Caco-2 (cell line): Measurements from ENCODE around the gene AOPEP. TPM values are rescaled to one million over a fixed set of nuclear protein-coding genes. Genes with fewer than 3 reads are reported as not detected.

ENCODE experiments used
- BruUV-seq: library from RNA; stranded (reverse); fragments of 400-500 nt; replicated peaks from 2 replicates; lab custom pipeline; 2021; lab: Mats Ljungman, UMichigan
- CTCF ChIA-PET: fragments of 300-600 bp; sonication (Branson Sonifier 250); formaldehyde crosslinking; loops from one replicate; lab custom pipeline; 2022; ENCODE audit warnings: antibody characterized with exemption; lab: Charles Lee
- POLR2A ChIA-PET: fragments of 300-600 bp; sonication (Branson Sonifier 250); formaldehyde crosslinking; loops from one replicate; lab custom pipeline; 2022; ENCODE audit warnings: antibody characterized with exemption; lab: Charles Lee
- DNase-seq, 2 experiments: peaks; one replicate each; pipeline versions ENCODE4 v3.0.0 to v3.0.0-alpha.2; 2020 to 2022
- H3K27me3 ChIP-seq: replicated peaks from 2 replicates; pipeline ENCODE4 v1.6.0; 2011; ENCODE audit warnings: low read length; ENCODE audit not compliant: control insufficient read depth, insufficient read depth
- H3K36me3 ChIP-seq: 2 replicates; pipeline ENCODE4 v1.5.1; 2011; ENCODE audit warnings: low read length; ENCODE audit not compliant: control insufficient read depth, insufficient read depth
- H3K4me1 ChIP-seq: fragments of 250-450 bp; sonication (Bioruptor Pico); 2 replicates; pipeline ENCODE4 v1.5.1; 2020; ENCODE audit warnings: mild to moderate bottlenecking
- H3K4me3 ChIP-seq: 2 replicates; pipeline ENCODE4 v1.5.1; 2011; ENCODE audit warnings: low read depth, mild to moderate bottlenecking, control low read depth, low read length
- H3K9me3 ChIP-seq: fragments of 250-450 bp; sonication (Bioruptor Pico); 2 replicates; pipeline ENCODE4 v1.5.1; 2020; ENCODE audit warnings: mild to moderate bottlenecking, moderate library complexity
- H3K27ac Mint-ChIP-seq: one replicate; pipeline ENCODE4 v1.8.0; 2022; ENCODE audit warnings: mixed read lengths; ENCODE audit not compliant: unreplicated experiment
- H3K27me3 Mint-ChIP-seq: one replicate; pipeline ENCODE4 v1.8.0; 2022; ENCODE audit warnings: mixed read lengths; ENCODE audit not compliant: insufficient read depth, unreplicated experiment
- H3K36me3 Mint-ChIP-seq: one replicate; pipeline ENCODE4 v1.8.0; 2022; ENCODE audit warnings: mild to moderate bottlenecking, mixed read lengths; ENCODE audit not compliant: insufficient read depth, unreplicated experiment
- H3K4me1 Mint-ChIP-seq: one replicate; pipeline ENCODE4 v1.8.0; 2022; ENCODE audit warnings: low read depth, mixed read lengths; ENCODE audit not compliant: unreplicated experiment
- H3K4me3 Mint-ChIP-seq: one replicate; pipeline ENCODE4 v1.8.0; 2022; ENCODE audit warnings: mild to moderate bottlenecking, moderate library complexity, mixed read lengths; ENCODE audit not compliant: unreplicated experiment
- H3K9me3 Mint-ChIP-seq: one replicate; pipeline ENCODE4 v1.8.0; 2022; ENCODE audit warnings: mixed read lengths; ENCODE audit not compliant: unreplicated experiment
- CTCF ChIP-seq, 2 experiments: fragments of 200-600 bp in 1 of 2; IDR thresholded peaks; 1 replicate in 1 of 2; 2 replicates in 1 of 2; pipeline versions ENCODE4 v1.5.1 to v1.8.0; 2011 to 2022; ENCODE audit warnings: antibody characterized with exemption in 1 of 2, control low read depth in 1 of 2, inconsistent platforms in 1 of 2, low read depth in 1 of 2, low read length in 1 of 2, mild to moderate bottlenecking in 1 of 2, moderate library complexity in 1 of 2; ENCODE audit not compliant: insufficient read depth in 1 of 2, severe bottlenecking in 1 of 2, unreplicated experiment in 1 of 2
- intact Hi-C: fragments of 100-400 bp; cut with micrococcal nuclease; formaldehyde crosslinking; loops from one replicate; pipeline ENCODE4 v1.10.0; 2022; ENCODE audit not compliant: unreplicated experiment
- total RNA-seq: library from RNA; stranded (reverse); gene quantifications from 2 replicates; pipeline ENCODE4 v1.2.3, GENCODE V29; 2022

AOPEP gene
- total RNA-seq, 1 experiment from 2014 or later, result 63.3 TPM

GRCh38 chr9:95003689-95004410 lies 277.4 kb downstream of the AOPEP start:
- Mint-ChIP-seq H3K9me3 (no peaks in the 10 kb centered on the region), H3K4me3 (peak overlapping the region; percentile 81), H3K4me1 (peaks cover 36% of the 10 kb centered on the region), H3K27ac (no peak overlapping the region), H3K36me3 (peaks cover 24% of the 10 kb centered on the region), H3K27me3 (no peaks in the 10 kb centered on the region)
- TSS peak; percentile 66 for BruUV-seq
- H3K4me1 ChIP-seq, result peaks cover 40% of the 10 kb centered on the region
- intact Hi-C loops, result loop anchor here (1.0 kb wide), 1 partner anchor 221 kb away; no protein-coding TSS in a partner anchor
- H3K4me3 ChIP-seq, result peak overlapping the region; percentile 86
- ChIA-PET CTCF (interaction anchor here (0.6 kb wide), 1 partner anchor 146 kb away, joined by 5 read pairs; no protein-coding TSS in a partner anchor), POLR2A (interaction anchor here (0.5 kb wide), 1 partner anchor 20 kb away, joined by 3 read pairs; no protein-coding TSS in a partner anchor)
- TF ChIP-seq CTCF (IDR thresholded peaks at IDR 0.05; ENCODE audit: insufficient read depth in 1 of 2, low read depth in 1 of 2, low read length in 1 of 2, severe bottlenecking in 1 of 2, unreplicated experiment in 1 of 2), result peak in 1 of 2 experiments; percentile 13
- H3K9me3 ChIP-seq, result no peaks in the 10 kb centered on the region
- DNase-seq, result peak in 1 of 2 experiments; percentile 74
- no peaks in the 10 kb centered on the region for H3K36me3 ChIP-seq
- H3K27me3 ChIP-seq, result no peaks in the 10 kb centered on the region

- POLR2A ChIA-PET, result no interaction called here
- no peaks in the 10 kb centered on the region for H3K27me3 ChIP-seq
Observed at GRCh38 chr9:95004411-95005277, 278.1 kb downstream of the AOPEP start.

More at GRCh38 chr9:95004411-95005277, 278.1 kb downstream of the AOPEP start:
- intact Hi-C loops, result loop anchor here (1.0 to 5.0 kb wide), 2 partner anchors 82 to 221 kb away; no protein-coding TSS in a partner anchor
- Histone ChIP-seq H3K4me3 (peak overlapping the region; percentile 86), H3K4me1 (peaks cover 40% of the 10 kb centered on the region), H3K36me3 (no peaks in the 10 kb centered on the region), H3K9me3 (no peaks in the 10 kb centered on the region)
- peaks cover 24% of the 10 kb centered on the region for H3K36me3 Mint-ChIP-seq
- no peaks in the 10 kb centered on the region for H3K9me3 Mint-ChIP-seq
- no peak overlapping the region for H3K27ac Mint-ChIP-seq
- no TSS peak for BruUV-seq
- DNase-seq, result peak; percentile 73 to 78
- no peaks in the 10 kb centered on the region for H3K27me3 Mint-ChIP-seq
- peaks cover 38% of the 10 kb centered on the region for H3K4me1 Mint-ChIP-seq
- no peak for TF ChIP-seq CTCF (IDR thresholded peaks at IDR 0.05; ENCODE audit: insufficient read depth in 1 of 2, low read depth in 1 of 2, low read length in 1 of 2, severe bottlenecking in 1 of 2, unreplicated experiment in 1 of 2)
- peak overlapping the region; percentile 81 for H3K4me3 Mint-ChIP-seq
- CTCF ChIA-PET, result interaction anchor here (0.6 kb wide), 1 partner anchor 147 kb away, joined by 5 read pairs; no protein-coding TSS in a partner anchor
